HCT116 (cell line): ENCODE data around the gene SH3TC2. TPM values are rescaled to one million over a fixed set of nuclear protein-coding genes. Genes with fewer than 3 reads are reported as not detected.
"Not testable (repeated sequence)": the region's sequence is repeated elsewhere in the genome, so short reads cannot be mapped to it uniquely, and the experiment has no call there.

Experiments
- ATAC-seq: fragments of 200-7000 bp; cut with Tn5 transposase; 2 replicates; pipeline ENCODE4 v1.9.1; 2020; ENCODE audit warnings: mild to moderate bottlenecking, moderate library complexity
- BruUV-seq: library from RNA; stranded (reverse); fragments of 400-500 nt; replicated peaks from 2 replicates; lab custom pipeline; 2021; lab: Mats Ljungman, UMichigan
- CTCF ChIA-PET: fragments of 300-600 bp; sonication (Branson Sonifier 250); formaldehyde crosslinking; loops from one replicate; lab custom pipeline; 2021; ENCODE audit warnings: antibody characterized with exemption; lab: Charles Lee
- POLR2A ChIA-PET: fragments of 300-600, 350-600 bp; sonication (Branson Sonifier 250); formaldehyde crosslinking; loops from one replicate; lab custom pipeline; 2021; ENCODE audit warnings: antibody characterized with exemption; lab: Charles Lee
- RAD21 ChIA-PET, 2 experiments: fragments of 300-600 bp; sonication (Branson Sonifier 250); formaldehyde crosslinking; loops; one replicate each; lab custom pipeline; 2023; ENCODE audit warnings: low total read pairs in 2 of 2; ENCODE audit not compliant: uncharacterized antibody in 2 of 2, unreplicated experiment in 2 of 2, low non-redundant PET in 1 of 2; lab: Charles Lee
- DNase-seq: peaks from one replicate; pipeline ENCODE4 v3.0.0-alpha.2; 2010; ENCODE audit warnings: low read depth, low spot score
- H2AFZ ChIP-seq: fragments of 200-600 bp; shearing (Covaris generic), sonication (generic); 2 replicates; pipeline ENCODE4 v1.6.1; 2017; ENCODE audit warnings: low read depth, mixed run types, mixed read lengths, antibody characterized with exemption, low read length; ENCODE audit not compliant: poor library complexity, severe bottlenecking
- H3K27ac ChIP-seq: 2 replicates; pipeline ENCODE4 v1.5.1; 2012; ENCODE audit warnings: low read depth, low read length
- H3K27me3 ChIP-seq: fragments of 200-600 bp; sonication (generic); 2 replicates; pipeline ENCODE4 v1.6.1; 2016; ENCODE audit warnings: mixed run types, low read length, mixed read lengths; ENCODE audit not compliant: insufficient read depth
- H3K36me3 ChIP-seq, 2 experiments: fragments of 200-500 bp in 1 of 2; fragments of 200-600 bp in 1 of 2; sonication (Bioruptor generic) in 1 of 2; sonication (generic) in 1 of 2; 2 replicates each; pipeline versions ENCODE4 v1.5.1 to v1.6.1; 2014 to 2016; ENCODE audit warnings: low read length in 2 of 2, inconsistent platforms in 1 of 2, mixed read lengths in 1 of 2, mixed run types in 1 of 2; ENCODE audit not compliant: insufficient read depth in 2 of 2, control insufficient read depth in 1 of 2
- H3K4me1 ChIP-seq, 2 experiments: fragments of 200-600 bp in 1 of 2; sonication (generic) in 1 of 2; 2 replicates each; pipeline versions ENCODE4 v1.5.1 to v1.6.1; 2012 to 2017; ENCODE audit warnings: low read length in 2 of 2, inconsistent platforms in 1 of 2, mild to moderate bottlenecking in 1 of 2, mixed read lengths in 1 of 2, mixed run types in 1 of 2, moderate library complexity in 1 of 2; ENCODE audit not compliant: insufficient read depth in 2 of 2, control insufficient read depth in 1 of 2
- H3K4me2 ChIP-seq: fragments of 200-600 bp; sonication (generic); 2 replicates; pipeline ENCODE4 v1.6.1; 2017; ENCODE audit warnings: mixed run types, low read length, mixed read lengths
- H3K4me3 ChIP-seq, 2 experiments: fragments of 200-600 bp in 1 of 2; sonication (generic) in 1 of 2; replicated peaks in 1 of 2; 2 replicates each; pipeline ENCODE4 v1.5.1; 2011 to 2016; ENCODE audit warnings: low read length in 2 of 2, control low read depth in 1 of 2, low read depth in 1 of 2, mild to moderate bottlenecking in 1 of 2, mixed read lengths in 1 of 2, mixed run types in 1 of 2
- H3K79me2 ChIP-seq: fragments of 200-600 bp; sonication (generic); 2 replicates; pipeline ENCODE4 v1.6.1; 2017; ENCODE audit warnings: mild to moderate bottlenecking, mixed run types, low read length, moderate library complexity, mixed read lengths; ENCODE audit not compliant: insufficient read depth
- H3K9ac ChIP-seq: fragments of 200-600 bp; sonication (generic); 2 replicates; pipeline ENCODE4 v1.6.1; 2016; ENCODE audit warnings: low read length, mixed read lengths
- H3K9me2 ChIP-seq: fragments of 200-600 bp; sonication (generic), shearing (Covaris generic); 2 replicates; pipeline ENCODE4 v1.6.1; 2017; ENCODE audit warnings: mixed run types, mild to moderate bottlenecking, moderate library complexity; ENCODE audit not compliant: insufficient read depth
- H3K9me3 ChIP-seq, 2 experiments: fragments of 200-500 bp in 1 of 2; fragments of 200-600 bp in 1 of 2; sonication (Bioruptor generic) in 1 of 2; sonication (generic) in 1 of 2; 2 replicates each; pipeline ENCODE4 v1.6.1; 2014 to 2017; ENCODE audit warnings: low read length in 2 of 2, mixed read lengths in 2 of 2, inconsistent platforms in 1 of 2, low read depth in 1 of 2, mild to moderate bottlenecking in 1 of 2, mixed run types in 1 of 2, moderate library complexity in 1 of 2; ENCODE audit not compliant: control insufficient read depth in 1 of 2, insufficient read depth in 1 of 2
- H4K20me1 ChIP-seq: fragments of 200-600 bp; sonication (generic), shearing (Covaris generic); 2 replicates; pipeline ENCODE4 v1.6.1; 2017; ENCODE audit warnings: mixed run types, mild to moderate bottlenecking, moderate library complexity; ENCODE audit not compliant: insufficient read depth
- CBX3 ChIP-seq: IDR thresholded peaks from 2 replicates; pipeline ENCODE4 v1.6.1; 2012; ENCODE audit warnings: low read depth
- EZH2 ChIP-seq: fragments of 200-600 bp; sonication (generic); IDR thresholded peaks from 2 replicates; pipeline ENCODE4 v1.6.1; 2017; ENCODE audit warnings: antibody characterized with exemption, mixed run types
- EZH2phosphoT487 ChIP-seq: fragments of 200-600 bp; IDR thresholded peaks from 2 replicates; pipeline ENCODE4 v1.6.1; 2018; ENCODE audit warnings: antibody characterized with exemption, borderline replicate concordance
- FOSL1 ChIP-seq: IDR thresholded peaks from 2 replicates; pipeline ENCODE4 v1.6.1; 2012; ENCODE audit warnings: low read depth
- POLR2A ChIP-seq: IDR thresholded peaks from 2 replicates; pipeline ENCODE4 v1.7.0; 2011; ENCODE audit warnings: borderline replicate concordance; ENCODE audit not compliant: insufficient read depth, insufficient read length; ENCODE audit errors: extremely low read depth
- SP1 ChIP-seq: IDR thresholded peaks from 2 replicates; pipeline ENCODE4 v1.6.1; 2012; ENCODE audit warnings: low read depth
- TCF7L2 ChIP-seq: IDR thresholded peaks from 2 replicates; pipeline ENCODE4 v1.7.0; 2011; ENCODE audit warnings: borderline replicate concordance, inconsistent platforms; ENCODE audit not compliant: insufficient read depth, insufficient read length; ENCODE audit errors: extremely low read depth
- YY1 ChIP-seq: IDR thresholded peaks from 2 replicates; pipeline ENCODE4 v1.6.1; 2011; ENCODE audit warnings: low read length, low read depth, moderate library complexity, mild to moderate bottlenecking; ENCODE audit not compliant: insufficient replicate concordance; ENCODE audit errors: extremely low read depth
- intact Hi-C: fragments of 100-400 bp; cut with micrococcal nuclease; formaldehyde crosslinking; loops from 2 replicates; pipeline ENCODE4 v1.10.0; 2022
- total RNA-seq: library from RNA; stranded (reverse); gene quantifications from one replicate; pipeline ENCODE4 v1.2.1, GENCODE V29; 2021; ENCODE audit not compliant: unreplicated experiment

SH3TC2 gene
- total RNA-seq, 1 experiment from 2014 or later, result 12.8 TPM

GRCh38 chr5:149080294-149080693 lies 17.4 kb upstream of the SH3TC2 start:
- DNase-seq (no peak), ATAC-seq (no peak)
- TF ChIP-seq EZH2phosphoT487 (no peak), CBX3 (no peak), TCF7L2 (no peak), SP1 (no peak), YY1 (no peak), POLR2A (no peak), EZH2 (no peak)
- BruUV-seq, result no TSS peak
- H3K27ac ChIP-seq, result no peak overlapping the region
- no peaks in the 10 kb centered on the region for H3K79me2 ChIP-seq
- H3K9me3 ChIP-seq, result no peaks in the 10 kb centered on the region
- H3K27me3 ChIP-seq, result no peaks in the 10 kb centered on the region
- H3K9ac ChIP-seq, result no peak overlapping the region
- no peaks in the 10 kb centered on the region for H4K20me1 ChIP-seq
- ChIA-PET RAD21 (no interaction called here), POLR2A (no interaction called here), CTCF (no interaction called here)
- no peak overlapping the region for H3K4me2 ChIP-seq
- intact Hi-C loops, result no loop called here
- H3K36me3 ChIP-seq, result no peaks in the 10 kb centered on the region
- no peak overlapping the region for H2AFZ ChIP-seq
- no peak overlapping the region for H3K4me3 ChIP-seq
- H3K9me2 ChIP-seq, result no peaks in the 10 kb centered on the region
- H3K4me1 ChIP-seq, result no peaks in the 10 kb centered on the region

GRCh38 chr5:149079883-149080282 lies 17.0 kb upstream of the SH3TC2 start:
- ATAC-seq, result no peak
- no peaks in the 10 kb centered on the region for H3K36me3 ChIP-seq
- TF ChIP-seq FOSL1, result no peak
- TF ChIP-seq, all 23 proteins: peak for 0
- H3K9me2 ChIP-seq, result no peaks in the 10 kb centered on the region
- H3K9me3 ChIP-seq, result no peaks in the 10 kb centered on the region
- no peak for DNase-seq
- H3K27ac ChIP-seq, result no peak overlapping the region
- ChIA-PET POLR2A (no interaction called here), RAD21 (no interaction called here), CTCF (no interaction called here)
- no peaks in the 10 kb centered on the region for H3K79me2 ChIP-seq
- intact Hi-C loops, result no loop called here
- H4K20me1 ChIP-seq, result no peaks in the 10 kb centered on the region
- no peaks in the 10 kb centered on the region; a peak in 1 of 4 replicates for H3K4me1 ChIP-seq
- no peak overlapping the region for H3K4me2 ChIP-seq
- no peaks in the 10 kb centered on the region for H3K27me3 ChIP-seq
- H3K4me3 ChIP-seq, result no peak overlapping the region
- H3K9ac ChIP-seq, result no peak overlapping the region
- no TSS peak for BruUV-seq
- no peak overlapping the region for H2AFZ ChIP-seq

GRCh38 chr5:149074071-149074470 lies 11.2 kb upstream of the SH3TC2 start:
- H2AFZ ChIP-seq, CTCF ChIA-PET, H4K20me1 ChIP-seq, ATAC-seq, H3K9ac ChIP-seq, H3K79me2 ChIP-seq, H3K9me3 ChIP-seq, RAD21 ChIA-PET, H3K27ac ChIP-seq, H3K36me3 ChIP-seq, intact Hi-C loops, BruUV-seq, H3K27me3 ChIP-seq, H3K4me2 ChIP-seq, H3K9me2 ChIP-seq, DNase-seq, H3K4me3 ChIP-seq: not testable (repeated sequence)
- POLR2A ChIA-PET, result interaction anchor here (1.5 kb wide), 1 partner anchor 11 kb away, joined by 8 read pairs; the partner anchor contains the start of gene SH3TC2
- H3K4me1 ChIP-seq, result peaks cover 3 to 41% of the 10 kb centered on the region in 2 experiments; a peak in 3 of 4 replicates
